Gastrocnemius medialis (tissue), 4 donors: ENCODE data around the gene ZMYM3. TPM values are rescaled to one million over a fixed set of nuclear protein-coding genes. Genes with fewer than 3 reads are reported as not detected.
A peak's percentile ranks its signal among the peaks of the same experiment; 100 is the strongest.
"Not testable (repeated sequence)": the region's sequence is repeated elsewhere in the genome, so short reads cannot be mapped to it uniquely, and the experiment has no call there.

Experiments used
- ATAC-seq, 2 donors: fragments of 150-250 bp; one replicate each; pipeline ENCODE4 v1.9.1; 2016
- DNase-seq, 2 donors: peaks; one replicate each; pipeline ENCODE4 v3.0.0-alpha.2; 2019
- H3K27ac ChIP-seq, 4 donors: fragments of 200-600 bp; sonication (generic); 1 replicate in 1 of 4; 2 replicates in 3 of 4; pipeline ENCODE4 v1.5.1; 2016 to 2018; ENCODE audit warnings: mild to moderate bottlenecking in 2 of 4, moderate library complexity in 1 of 4
- H3K27me3 ChIP-seq, 3 donors: fragments of 200-600 bp; sonication (generic) in 2 of 3; 1 replicate in 1 of 3; 2 replicates in 2 of 3; pipeline versions ENCODE4 v1.5.1 to v1.6.0; 2016 to 2019; ENCODE audit warnings: mild to moderate bottlenecking in 1 of 3, moderate library complexity in 1 of 3
- H3K36me3 ChIP-seq, 2 donors: fragments of 200-600 bp; sonication (generic) in 1 of 2; one replicate each; pipeline ENCODE4 v1.5.1; 2017 to 2018
- H3K4me1 ChIP-seq, 2 donors: fragments of 200-600 bp; sonication (generic) in 1 of 2; one replicate each; pipeline ENCODE4 v1.5.1; 2016 to 2017; ENCODE audit warnings: mild to moderate bottlenecking in 2 of 2
- H3K4me3 ChIP-seq, 4 donors: fragments of 200-600 bp; sonication (generic) in 3 of 4; 1 replicate in 1 of 4; 2 replicates in 3 of 4; pipeline ENCODE4 v1.5.1; 2016 to 2019; ENCODE audit warnings: mild to moderate bottlenecking in 2 of 4
- H3K9me3 ChIP-seq, 3 donors: fragments of 200-600 bp; sonication (generic) in 2 of 3; 1 replicate in 1 of 3; 2 replicates in 2 of 3; pipeline ENCODE4 v1.5.1; 2016 to 2019
- POLR2A ChIP-seq, 2 donors: fragments of 450-650 bp; IDR thresholded peaks; one replicate each; pipeline ENCODE4 v1.6.1; 2017; ENCODE audit warnings: antibody characterized with exemption in 2 of 2, mild to moderate bottlenecking in 2 of 2, moderate library complexity in 2 of 2
- in situ Hi-C, 4 donors: fragments of 200-750 bp; cut with MboI; loops; one replicate each; pipeline versions ENCODE4 v1.15.0 to v1.8.0; 2017; ENCODE audit warnings: low sequenced_read_pairs in 4 of 4
- intact Hi-C: fragments of 100-400 bp; cut with DNase I; formaldehyde crosslinking; loops from one replicate; pipeline ENCODE4 v1.15.1; 2023; ENCODE audit warnings: low total_unique reads
- total RNA-seq, 4 donors: library from RNA; depleted of rRNA; stranded (reverse); fragments of >200 nt; gene quantifications; one replicate each; pipeline versions ENCODE4 v1.1.0 to v1.2.3, GENCODE V29; 2016
- TF ChIP-seq, protein P1 (sequence below), 5 experiments: fragments of 450-650 bp in 3 of 5; fragments of 200-600 bp in 2 of 5; sonication (generic) in 2 of 5; IDR thresholded peaks in 4 of 5; conservative IDR thresholded peaks in 1 of 5; 1 replicate in 4 of 5; 2 replicates in 1 of 5; pipeline ENCODE4 v1.5.1; 2016 to 2019; ENCODE audit warnings: antibody characterized with exemption in 5 of 5, mild to moderate bottlenecking in 3 of 5, moderate library complexity in 3 of 5

The ZMYM3 gene
- 10 to 100 TPM in 1 of 4 donors, 1 to 10 TPM in 3; 7.1 to 10.2 (median 8.9) TPM for total RNA-seq

- TF ChIP-seq, protein P1, sequence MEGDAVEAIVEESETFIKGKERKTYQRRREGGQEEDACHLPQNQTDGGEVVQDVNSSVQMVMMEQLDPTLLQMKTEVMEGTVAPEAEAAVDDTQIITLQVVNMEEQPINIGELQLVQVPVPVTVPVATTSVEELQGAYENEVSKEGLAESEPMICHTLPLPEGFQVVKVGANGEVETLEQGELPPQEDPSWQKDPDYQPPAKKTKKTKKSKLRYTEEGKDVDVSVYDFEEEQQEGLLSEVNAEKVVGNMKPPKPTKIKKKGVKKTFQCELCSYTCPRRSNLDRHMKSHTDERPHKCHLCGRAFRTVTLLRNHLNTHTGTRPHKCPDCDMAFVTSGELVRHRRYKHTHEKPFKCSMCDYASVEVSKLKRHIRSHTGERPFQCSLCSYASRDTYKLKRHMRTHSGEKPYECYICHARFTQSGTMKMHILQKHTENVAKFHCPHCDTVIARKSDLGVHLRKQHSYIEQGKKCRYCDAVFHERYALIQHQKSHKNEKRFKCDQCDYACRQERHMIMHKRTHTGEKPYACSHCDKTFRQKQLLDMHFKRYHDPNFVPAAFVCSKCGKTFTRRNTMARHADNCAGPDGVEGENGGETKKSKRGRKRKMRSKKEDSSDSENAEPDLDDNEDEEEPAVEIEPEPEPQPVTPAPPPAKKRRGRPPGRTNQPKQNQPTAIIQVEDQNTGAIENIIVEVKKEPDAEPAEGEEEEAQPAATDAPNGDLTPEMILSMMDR (IDR thresholded peaks at IDR 0.05 in 4 of 5, conservative IDR thresholded peaks at IDR 0.05 in 1 of 5): peak in 1 of 5 experiments; percentile 22
- peak; percentile 48 to 53 for TF ChIP-seq POLR2A (IDR thresholded peaks at IDR 0.05)
- in situ Hi-C loops (loop anchor here in 2 of 4 donors (25.0 kb wide), 1 partner anchor 108 kb away; the partner anchor contains the start of gene TAF1 (in 2 of the 2)), intact Hi-C loops (loop anchor here (1.0 to 5.0 kb wide), 3 partner anchors 72 to 187 kb away; partner anchors contain the start of genes SNX12 and TAF1)
- Histone ChIP-seq H3K4me1 (peaks cover 0 to 8% of the 10 kb centered on the region in 2 donors), H3K27ac (peak within 1 kb of the TSS; percentile 88 to 94 (median 94)), H3K4me3 (peak within 1 kb of the TSS; percentile 69 to 85 (median 82)), H3K36me3 (no peaks in the 10 kb centered on the region), H3K9me3 (no peaks in the 10 kb centered on the region), H3K27me3 (no peaks in the 10 kb centered on the region)
- ATAC-seq (peak; percentile 83 to 90), DNase-seq (peak; percentile 73 to 85)
Measured at GRCh38 chrX:71254092-71254963, at the start of gene ZMYM3. Gene ZMYM3 (minus strand): TSS chrX:71254140. CDS start chrX:71253255, 885 bp downstream.

GRCh38 chrX:71302461-71303213, 48.7 kb upstream of the ZMYM3 start:
- TF ChIP-seq POLR2A (IDR thresholded peaks at IDR 0.05): no peak
- TF ChIP-seq, protein P1 (IDR thresholded peaks at IDR 0.05 in 4 of 5, conservative IDR thresholded peaks at IDR 0.05 in 1 of 5): no peak
- peak overlapping the region; percentile 68 to 87 (median 80) for H3K27ac ChIP-seq
- in situ Hi-C loops: no loop called here
- no peaks in the 10 kb centered on the region for H3K9me3 ChIP-seq
- peaks cover 0 to 24% of the 10 kb centered on the region in 2 donors for H3K36me3 ChIP-seq
- peak overlapping the region in 2 of 4 donors; percentile 24 to 41 for H3K4me3 ChIP-seq
- no peak for DNase-seq
- peaks cover 0 to 3% of the 10 kb centered on the region in 2 donors for H3K4me1 ChIP-seq
- intact Hi-C loops: no loop called here
- no peaks in the 10 kb centered on the region for H3K27me3 ChIP-seq
- no peak for ATAC-seq

- Histone ChIP-seq H3K4me3 (peak within 1 kb of the TSS; percentile 24 to 46 (median 34)), H3K27ac (peak within 1 kb of the TSS; percentile 68 to 87 (median 80)), H3K27me3 (no peaks in the 10 kb centered on the region), H3K36me3 (peaks cover 0 to 37% of the 10 kb centered on the region in 2 donors), H3K4me1 (peaks cover 0 to 3% of the 10 kb centered on the region in 2 donors), H3K9me3 (no peaks in the 10 kb centered on the region)
- TF ChIP-seq, protein P1 (IDR thresholded peaks at IDR 0.05 in 4 of 5, conservative IDR thresholded peaks at IDR 0.05 in 1 of 5): no peak
- TF ChIP-seq POLR2A (IDR thresholded peaks at IDR 0.05): peak in 1 of 2 donors; percentile 13
- DNase-seq (peak; percentile 12 to 56), ATAC-seq (peak; percentile 92 to 96)
- intact Hi-C loops (no loop called here), in situ Hi-C loops (no loop called here)
Measured at GRCh38 chrX:71301195-71301924, 47.4 kb upstream of the ZMYM3 start, which contains the start of gene ITGB1BP2. Gene ITGB1BP2 (plus strand): TSS chrX:71301750. CDS start chrX:71301807, 57 bp downstream.

GRCh38 chrX:71300495-71300894, 46.6 kb upstream of the ZMYM3 start:
- H3K27ac ChIP-seq, H3K27me3 ChIP-seq, in situ Hi-C loops, ATAC-seq, H3K4me1 ChIP-seq, DNase-seq, H3K4me3 ChIP-seq, intact Hi-C loops, H3K9me3 ChIP-seq: not testable (repeated sequence)
- peaks cover 0 to 44% of the 10 kb centered on the region in 2 donors for H3K36me3 ChIP-seq

- H3K27me3 ChIP-seq, ATAC-seq, DNase-seq, in situ Hi-C loops, intact Hi-C loops, H3K4me3 ChIP-seq, H3K4me1 ChIP-seq, H3K9me3 ChIP-seq, H3K27ac ChIP-seq: not testable (repeated sequence)
- H3K36me3 ChIP-seq: peaks cover 0 to 48% of the 10 kb centered on the region in 2 donors
Measured at GRCh38 chrX:71300064-71300463, 46.1 kb upstream of the ZMYM3 start.
